H1 (cell line): ENCODE measurements around the gene MRTFB. TPM values are rescaled to one million over a fixed set of nuclear protein-coding genes. Genes with fewer than 3 reads are reported as not detected.

ENCODE experiments used
- CTCF ChIA-PET: fragments of 300-600 bp; sonication (Branson Sonifier 250); formaldehyde crosslinking; loops from one replicate; lab custom pipeline; 2021; ENCODE audit not compliant: partially characterized antibody; lab: Charles Lee
- POLR2A ChIA-PET: fragments of 300-600 bp; sonication (Branson Sonifier 250); formaldehyde crosslinking; loops from one replicate; lab custom pipeline; 2021; ENCODE audit warnings: inconsistent platforms; ENCODE audit not compliant: partially characterized antibody; lab: Charles Lee
- DNase-seq, 2 experiments: peaks; one replicate each; pipeline versions ENCODE4 v3.0.0 to v3.0.0-alpha.2; 2010 to 2022; ENCODE audit warnings: low spot score in 2 of 2, low read depth in 1 of 2, mixed read lengths in 1 of 2
- FAIRE-seq: peaks from 2 replicates; lab custom pipeline; 2011; peaks lifted over from hg19 to GRCh38; lab: Jason Lieb, UNC
- H2AFZ ChIP-seq: 2 replicates; pipeline ENCODE4 v1.8.1; 2012; ENCODE audit warnings: low read length, inconsistent platforms
- H2AK5ac ChIP-seq: 2 replicates; pipeline ENCODE4 v1.6.1; 2013; ENCODE audit warnings: low read depth, low read length
- H2BK120ac ChIP-seq: replicated peaks from 2 replicates; pipeline ENCODE3; 2013; ENCODE audit warnings: low read depth, low read length, inconsistent platforms
- H2BK12ac ChIP-seq: 2 replicates; pipeline ENCODE4 v1.6.1; 2013; ENCODE audit warnings: low read depth, low read length
- H2BK15ac ChIP-seq: 2 replicates; pipeline ENCODE4 v1.6.1; 2013; ENCODE audit warnings: low read length
- H2BK20ac ChIP-seq: 2 replicates; pipeline ENCODE4 v1.6.1; 2013; ENCODE audit warnings: low read length
- H2BK5ac ChIP-seq: 2 replicates; pipeline ENCODE4 v1.6.1; 2013; ENCODE audit warnings: low read depth, low read length
- H3K14ac ChIP-seq: 2 replicates; pipeline ENCODE4 v1.6.1; 2013; ENCODE audit warnings: inconsistent platforms; ENCODE audit not compliant: insufficient read length
- H3K18ac ChIP-seq: 2 replicates; pipeline ENCODE4 v1.6.1; 2013; ENCODE audit warnings: low read length; ENCODE audit errors: extremely low read depth
- H3K23ac ChIP-seq: 2 replicates; pipeline ENCODE4 v1.6.1; 2013; ENCODE audit warnings: inconsistent platforms; ENCODE audit not compliant: insufficient read length
- H3K23me2 ChIP-seq: 2 replicates; pipeline ENCODE4 v1.6.1; 2013; ENCODE audit warnings: low read depth, low read length
- H3K27ac ChIP-seq: 2 replicates; pipeline ENCODE4 v1.6.1; 2011; ENCODE audit warnings: low read depth, low read length, inconsistent platforms
- H3K27me3 ChIP-seq, 4 experiments: replicated peaks in 1 of 4; 1 replicate in 1 of 4; 2 replicates in 3 of 4; pipeline versions ENCODE4 v1.6.1 to v1.8.1; 2011 to 2013; ENCODE audit warnings: low read length in 3 of 4, mild to moderate bottlenecking in 3 of 4, inconsistent platforms in 2 of 4, mixed read lengths in 2 of 4, moderate library complexity in 1 of 4; ENCODE audit not compliant: control insufficient read depth in 3 of 4, insufficient read depth in 3 of 4; ENCODE audit errors: extremely low read depth in 1 of 4
- H3K36me3 ChIP-seq, 4 experiments: 2 replicates each; pipeline versions ENCODE4 v1.6.1 to v1.8.1; 2011 to 2013; ENCODE audit warnings: mild to moderate bottlenecking in 4 of 4, low read length in 3 of 4, moderate library complexity in 2 of 4, control low read depth in 1 of 4, inconsistent platforms in 1 of 4; ENCODE audit not compliant: insufficient read depth in 4 of 4, control insufficient read depth in 2 of 4
- H3K4ac ChIP-seq: replicated peaks from 2 replicates; pipeline ENCODE3; 2013; ENCODE audit warnings: low read length, low read depth, mixed read lengths, inconsistent platforms; ENCODE audit not compliant: insufficient read length
- H3K4me1 ChIP-seq, 4 experiments: replicated peaks in 1 of 4; 1 replicate in 1 of 4; 2 replicates in 3 of 4; pipeline versions ENCODE4 v1.6.1 to v1.8.1; 2011 to 2013; ENCODE audit warnings: low read length in 3 of 4, inconsistent platforms in 2 of 4, mixed read lengths in 1 of 4; ENCODE audit not compliant: insufficient read depth in 4 of 4, control insufficient read depth in 3 of 4
- H3K4me2 ChIP-seq, 2 experiments: 2 replicates each; pipeline versions ENCODE4 v1.6.1 to v1.8.1; 2011 to 2013; ENCODE audit warnings: low read depth in 2 of 2, low read length in 2 of 2, control low read depth in 1 of 2, inconsistent platforms in 1 of 2, mild to moderate bottlenecking in 1 of 2; ENCODE audit not compliant: insufficient read depth in 1 of 2
- H3K4me3 ChIP-seq, 4 experiments: fragments of 200-600, 300-600 bp in 1 of 4; sonication (generic), shearing (Covaris generic), sonication (Bioruptor Twin) in 1 of 4; 2 replicates each; pipeline versions ENCODE4 v1.5.1 to v1.8.1; 2011 to 2016; ENCODE audit warnings: low read length in 4 of 4, low read depth in 3 of 4, control low read depth in 2 of 4, inconsistent platforms in 2 of 4, mild to moderate bottlenecking in 2 of 4, mixed read lengths in 1 of 4, moderate library complexity in 1 of 4; ENCODE audit not compliant: insufficient read depth in 2 of 4; ENCODE audit errors: extremely low read depth in 1 of 4
- H3K56ac ChIP-seq: replicated peaks from 2 replicates; pipeline ENCODE3; 2013; ENCODE audit warnings: low read depth, mild to moderate bottlenecking, mixed read lengths, low read length, inconsistent platforms; ENCODE audit not compliant: insufficient read length
- H3K79me1 ChIP-seq: 2 replicates; pipeline ENCODE4 v1.6.1; 2013; ENCODE audit warnings: low read depth, low read length, control low read depth
- H3K79me2 ChIP-seq, 2 experiments: 2 replicates each; pipeline versions ENCODE4 v1.6.1 to v1.8.1; 2012 to 2013; ENCODE audit warnings: low read length in 2 of 2, mild to moderate bottlenecking in 2 of 2, inconsistent platforms in 1 of 2; ENCODE audit not compliant: insufficient read depth in 2 of 2, control insufficient read depth in 1 of 2
- H3K9ac ChIP-seq, 4 experiments: replicated peaks in 1 of 4; 1 replicate in 1 of 4; 2 replicates in 3 of 4; pipeline versions ENCODE4 v1.6.1 to v1.8.1; 2011 to 2013; ENCODE audit warnings: low read depth in 3 of 4, low read length in 3 of 4, control low read depth in 2 of 4, mild to moderate bottlenecking in 2 of 4, moderate library complexity in 2 of 4, inconsistent platforms in 1 of 4; ENCODE audit errors: extremely low read depth in 1 of 4
- H3K9me3 ChIP-seq, 2 experiments: 2 replicates each; pipeline versions ENCODE4 v1.6.1 to v1.8.1; 2012 to 2013; ENCODE audit warnings: mild to moderate bottlenecking in 2 of 2, moderate library complexity in 2 of 2, control low read depth in 1 of 2, inconsistent platforms in 1 of 2, low read depth in 1 of 2, low read length in 1 of 2, mixed read lengths in 1 of 2; ENCODE audit not compliant: insufficient read depth in 2 of 2
- H4K20me1 ChIP-seq, 2 experiments: replicated peaks in 1 of 2; 2 replicates each; pipeline versions ENCODE3 to v1.8.1; 2011 to 2013; ENCODE audit warnings: inconsistent platforms in 2 of 2, low read length in 2 of 2, mild to moderate bottlenecking in 1 of 2; ENCODE audit not compliant: insufficient read depth in 2 of 2, control insufficient read depth in 1 of 2
- H4K5ac ChIP-seq: 2 replicates; pipeline ENCODE4 v1.6.1; 2013; ENCODE audit warnings: low read length, low read depth, mixed read lengths, inconsistent platforms; ENCODE audit not compliant: insufficient read length
- H4K8ac ChIP-seq: 2 replicates; pipeline ENCODE4 v1.8.0; 2013; ENCODE audit warnings: mild to moderate bottlenecking, moderate library complexity, low read length, inconsistent platforms; ENCODE audit not compliant: insufficient read depth; ENCODE audit errors: extremely low read depth
- H4K91ac ChIP-seq: replicated peaks from 2 replicates; pipeline ENCODE3; 2013; ENCODE audit warnings: low read length, mixed read lengths, inconsistent platforms; ENCODE audit not compliant: insufficient read length
- ATF3 ChIP-seq: IDR thresholded peaks from 2 replicates; pipeline ENCODE4 v1.6.1; 2011; ENCODE audit warnings: low read depth, mild to moderate bottlenecking, low read length; ENCODE audit not compliant: insufficient read depth
- BCL11A ChIP-seq, 2 experiments: IDR thresholded peaks; one replicate each; pipeline ENCODE4 v1.6.1; 2011; ENCODE audit warnings: low read depth in 2 of 2, low read length in 2 of 2, mild to moderate bottlenecking in 2 of 2
- EP300 ChIP-seq, 2 experiments: IDR thresholded peaks; 1 replicate in 1 of 2; 2 replicates in 1 of 2; pipeline ENCODE4 v1.6.1; 2011 to 2012; ENCODE audit warnings: low read depth in 2 of 2, low read length in 2 of 2, mild to moderate bottlenecking in 2 of 2, borderline replicate concordance in 1 of 2, inconsistent platforms in 1 of 2, moderate library complexity in 1 of 2
- FOSL1 ChIP-seq: IDR thresholded peaks from 2 replicates; pipeline ENCODE4 v1.6.1; 2011; ENCODE audit warnings: mild to moderate bottlenecking, low read depth, low read length, moderate library complexity; ENCODE audit not compliant: insufficient read depth
- KDM5A ChIP-seq: fragments of 200-600 bp; IDR thresholded peaks from 2 replicates; pipeline ENCODE4 v1.7.1; 2012; ENCODE audit warnings: mild to moderate bottlenecking, low read length, inconsistent platforms, mixed read lengths
- RBBP5 ChIP-seq: IDR thresholded peaks from 2 replicates; pipeline ENCODE4 v1.7.1; 2012; ENCODE audit warnings: low read depth, mild to moderate bottlenecking, inconsistent platforms, low read length, moderate library complexity, borderline replicate concordance
- YY1 ChIP-seq: IDR thresholded peaks from 2 replicates; pipeline ENCODE4 v1.6.1; 2011; ENCODE audit warnings: low read depth, mild to moderate bottlenecking, low read length
- WGBS, 2 experiments: shearing (Covaris generic) in 1 of 2; methylation state at CpG; one replicate each; pipeline versions ENCODE4 v1.1.6 to v1.1.7; 2013 to 2015; ENCODE audit warnings: low lambda C conversion rate in 2 of 2, mixed read lengths in 2 of 2, inconsistent platforms in 1 of 2, low coverage in 1 of 2, missing lambda C conversion rate in 1 of 2; ENCODE audit not compliant: insufficient replicate concordance in 2 of 2, insufficient coverage in 1 of 2, insufficient read length in 1 of 2; ENCODE audit errors: extremely low coverage in 1 of 2, missing lambda C conversion rate in 1 of 2; 5-methylcytosine and 5-hydroxymethylcytosine counted together
- polyA plus RNA-seq, 7 experiments: library from polyadenylated mRNA; depleted of rRNA in 3 of 7; stranded (reverse) in 5 of 7; unstranded in 2 of 7; fragments of >200 nt in 5 of 7; fragments of 200-250 nt in 2 of 7; gene quantifications; 1 replicate in 5 of 7; 2 replicates in 1 of 7; 4 replicates in 1 of 7; pipeline versions ENCODE4 v1.2.1 to v1.2.3, GENCODE V29; 2011 to 2013; ENCODE audit warnings: missing spikeins in 2 of 7, mixed read lengths in 2 of 7
- total RNA-seq: library from RNA; stranded (reverse); fragmentation: NEBNext Ultra II Directional; extraction: Animal tissue kit (Norgen Biotek cat#: 25700); gene quantifications from 2 replicates; pipeline ENCODE4 v1.2.1, GENCODE V29; 2021

The MRTFB gene
- total and polyA plus RNA-seq, 2 of the 8 experiments (the other 6 are each of a cell fraction or from before 2014, with no cell fraction given), result 13.5 to 34.9 TPM

DNA sequence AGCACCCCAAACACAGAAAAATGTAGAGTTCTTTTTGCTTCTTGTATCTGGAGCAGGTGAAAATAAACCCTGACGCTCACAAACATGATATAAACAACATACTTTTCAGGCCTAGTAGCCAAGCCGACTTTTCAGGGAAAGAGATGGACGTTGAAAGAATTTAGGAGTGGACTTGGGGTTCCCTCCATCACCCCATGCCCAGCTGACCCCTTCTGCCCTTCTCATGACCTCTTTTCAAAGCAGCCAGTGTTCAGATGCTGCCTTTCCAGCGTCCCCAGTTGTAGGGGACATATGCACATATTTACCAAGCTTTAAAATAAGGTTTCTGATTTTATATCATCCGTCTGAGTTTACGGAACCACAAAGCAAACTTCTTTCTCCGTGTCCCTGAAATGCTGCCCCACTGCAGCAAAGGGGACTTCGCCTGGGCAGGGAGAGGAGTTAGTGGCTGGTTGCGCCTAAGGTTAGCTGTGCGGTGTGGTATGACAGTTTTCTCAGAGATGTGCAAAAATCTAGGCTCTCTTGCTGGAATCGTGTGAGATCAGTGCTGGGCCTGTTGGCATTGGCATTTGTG lies 235.5 kb downstream of the MRTFB start:
- no peaks in the 10 kb centered on the region for H3K9me3 ChIP-seq
- H4K8ac ChIP-seq, result peak overlapping the region; percentile 60; the same call in 1 of the 2 replicates
- H2BK20ac ChIP-seq, result peak overlapping the region; percentile 95; the same call in 1 of the 2 replicates
- no peak overlapping the region for H3K14ac ChIP-seq
- no peak overlapping the region for H4K5ac ChIP-seq
- no peak overlapping the region for H3K9ac ChIP-seq
- CTCF ChIA-PET, result interaction anchor here (1.0 to 4.4 kb wide), 6 partner anchors 13 to 220 kb away, joined by 3 to 15 read pairs (median 4); no protein-coding TSS in a partner anchor
- H3K23me2 ChIP-seq, result peaks cover 9% of the 10 kb centered on the region; the same call in 1 of the 2 replicates
- peak overlapping the region; percentile 23 for H3K23ac ChIP-seq
- TF ChIP-seq YY1 (no peak), KDM5A (no peak), EP300 (IDR thresholded peaks at IDR 0.05; ENCODE audit: borderline replicate concordance in 1 of 2, low read depth in 2 of 2, low read length in 2 of 2) (no peak), FOSL1 (no peak), ATF3 (no peak), BCL11A (IDR thresholded peaks at IDR 0.05; ENCODE audit: low read depth in 2 of 2, low read length in 2 of 2) (no peak), RBBP5 (0 out of 2 replicates have a peak, but pooled peaks have one; percentile 32)
- H2BK12ac ChIP-seq, result peak overlapping the region; percentile 94; the same call in 1 of the 2 replicates
- peaks cover 9% of the 10 kb centered on the region for H3K79me1 ChIP-seq
- POLR2A ChIA-PET, result interaction anchor here (0.7 kb wide), 1 partner anchor 21 kb away, joined by 3 read pairs; no protein-coding TSS in a partner anchor
- H3K79me2 ChIP-seq, result peaks cover 3 to 67% of the 10 kb centered on the region in 2 experiments; a peak in 3 of 4 replicates
- H3K4ac ChIP-seq, result no peak overlapping the region
- peak overlapping the region; percentile 91 for H3K18ac ChIP-seq
- DNase-seq (no peak), FAIRE-seq (no peak)
- no peak overlapping the region for H2AFZ ChIP-seq
- H4K91ac ChIP-seq, result peak overlapping the region; percentile 82
- H3K4me2 ChIP-seq, result peak overlapping the region in 1 of 2 experiments; percentile 30; a peak in 1 of 4 replicates
- peak overlapping the region; percentile 90; the same call in 1 of the 2 replicates for H2BK5ac ChIP-seq
- H3K56ac ChIP-seq, result peak overlapping the region; percentile 3
- no peak overlapping the region for H3K4me3 ChIP-seq
- no peak overlapping the region for H2AK5ac ChIP-seq
- H3K27ac ChIP-seq, result peak overlapping the region; percentile 50; the same call in 1 of the 2 replicates
- H3K27me3 ChIP-seq, result peaks cover 0 to under 1% (median 0%) of the 10 kb centered on the region in 4 experiments; a peak in 2 of 7 replicates
- H4K20me1 ChIP-seq, result no peaks in the 10 kb centered on the region
- no peaks in the 10 kb centered on the region for H3K36me3 ChIP-seq
- no peak overlapping the region for H2BK15ac ChIP-seq
- H2BK120ac ChIP-seq, result peak overlapping the region; percentile 70
- WGBS, 2 experiments, result 78% methylated on average over 11 of the region's 11 CpGs; no CpG with 5 or more reads in 1 of the 2 experiments
- H3K4me1 ChIP-seq, result peaks cover 21 to 60% (median 42%) of the 10 kb centered on the region in 4 experiments
